Naive thymus-derived CD4-positive, alpha-beta T cell (primary cell): ENCODE data around the gene CASD1. TPM values are rescaled to one million over a fixed set of nuclear protein-coding genes. Genes with fewer than 3 reads are reported as not detected.

Experiments used
- ATAC-seq: fragments of 150-1000 bp; cut with Tn5 transposase; 2 replicates; pipeline ENCODE4 v1.10.0; 2021; ENCODE audit warnings: mild to moderate bottlenecking, moderate library complexity
- CTCF ChIA-PET: fragments of 350-600 bp; sonication (Branson Sonifier 250); formaldehyde crosslinking; loops from one replicate; lab custom pipeline; 2021; ENCODE audit warnings: antibody characterized with exemption; lab: Charles Lee
- POLR2A ChIA-PET: fragments of 350-600 bp; sonication (Branson Sonifier 250); formaldehyde crosslinking; loops from one replicate; lab custom pipeline; 2021; ENCODE audit warnings: antibody characterized with exemption, inconsistent platforms; lab: Charles Lee
- DNase-seq, 9 donors: peaks; one replicate each; pipeline versions ENCODE4 v3.0.0 to v3.0.0-alpha.2; 2020 to 2022; ENCODE audit warnings: mixed read lengths in 1 of 9
- H3K27ac ChIP-seq: one replicate; pipeline ENCODE4 v1.7.0; 2013; ENCODE audit warnings: mild to moderate bottlenecking, low read depth, low read length, moderate library complexity
- H3K27me3 ChIP-seq, 2 donors: one replicate each; pipeline ENCODE4 v1.7.0; 2013; ENCODE audit warnings: low read length in 2 of 2, mild to moderate bottlenecking in 2 of 2, moderate library complexity in 2 of 2; ENCODE audit not compliant: control insufficient read depth in 2 of 2, insufficient read depth in 2 of 2
- H3K36me3 ChIP-seq, 3 experiments: 1 replicate in 2 of 3; 2 replicates in 1 of 3; pipeline ENCODE4 v1.7.0; 2013; ENCODE audit warnings: low read length in 3 of 3, mild to moderate bottlenecking in 3 of 3, moderate library complexity in 1 of 3; ENCODE audit not compliant: insufficient read depth in 3 of 3, control insufficient read depth in 2 of 3
- H3K4me1 ChIP-seq, 2 donors: one replicate each; pipeline ENCODE4 v1.7.0; 2013; ENCODE audit warnings: low read length in 2 of 2, mild to moderate bottlenecking in 2 of 2, moderate library complexity in 1 of 2; ENCODE audit not compliant: control insufficient read depth in 2 of 2, insufficient read depth in 2 of 2
- H3K4me3 ChIP-seq: 2 replicates; pipeline ENCODE4 v1.7.0; 2013; ENCODE audit warnings: mild to moderate bottlenecking, low read length
- H3K9me3 ChIP-seq, 3 experiments: 1 replicate in 2 of 3; 2 replicates in 1 of 3; pipeline ENCODE4 v1.7.0; 2013; ENCODE audit warnings: low read length in 3 of 3; ENCODE audit not compliant: control insufficient read depth in 2 of 3
- H3K27ac Mint-ChIP-seq, 9 donors: one replicate each; pipeline ENCODE4 v1.8.0; 2020 to 2022; ENCODE audit warnings: mixed read lengths in 9 of 9, mild to moderate bottlenecking in 8 of 9, moderate library complexity in 5 of 9, inconsistent platforms in 2 of 9
- H3K27me3 Mint-ChIP-seq, 5 donors: one replicate each; pipeline ENCODE4 v1.8.0; 2021 to 2022; ENCODE audit warnings: mixed read lengths in 5 of 5, mild to moderate bottlenecking in 1 of 5
- H3K36me3 Mint-ChIP-seq, 5 donors: one replicate each; pipeline ENCODE4 v1.8.0; 2020 to 2022; ENCODE audit warnings: mixed read lengths in 5 of 5, mild to moderate bottlenecking in 3 of 5, inconsistent platforms in 1 of 5
- H3K4me1 Mint-ChIP-seq, 7 donors: one replicate each; pipeline ENCODE4 v1.8.0; 2020 to 2022; ENCODE audit warnings: mixed read lengths in 7 of 7, mild to moderate bottlenecking in 3 of 7, inconsistent platforms in 1 of 7
- H3K4me3 Mint-ChIP-seq, 10 donors: one replicate each; pipeline ENCODE4 v1.8.0; 2020 to 2022; ENCODE audit warnings: mild to moderate bottlenecking in 10 of 10, mixed read lengths in 10 of 10, moderate library complexity in 6 of 10, inconsistent platforms in 2 of 10
- H3K9me3 Mint-ChIP-seq, 11 donors: one replicate each; pipeline ENCODE4 v1.8.0; 2020 to 2022; ENCODE audit warnings: mixed read lengths in 11 of 11, mild to moderate bottlenecking in 4 of 11, inconsistent platforms in 1 of 11, moderate library complexity in 1 of 11
- intact Hi-C, 2 donors: fragments of 100-400 bp; cut with micrococcal nuclease; formaldehyde crosslinking; loops; one replicate each; pipeline ENCODE4 v1.15.1; 2023
- polyA plus RNA-seq, 2 donors: library from polyadenylated mRNA; unstranded; fragments of 300-500 nt; fragmentation: Illumina TruSeq; gene quantifications; one replicate each; pipeline ENCODE4 v1.2.3, GENCODE V29; 2021
- total RNA-seq, 6 experiments: library from RNA in 5 of 6; stranded (reverse) in 5 of 6; gene quantifications; 1 replicate in 5 of 6; 2 replicates in 1 of 6; pipeline ENCODE4 v1.2.3 and lab custom pipeline; 2021 to 2026

The CASD1 gene
- total and polyA plus RNA-seq, 7 experiments from 2014 or later = 8.6 to 31.7 (median 19.1) TPM

GRCh38 chr7:94478648-94479214, 30.9 kb upstream of the CASD1 start:
- no peak overlapping the region for H3K4me3 Mint-ChIP-seq
- DNase-seq (no peak), ATAC-seq (no peak)
- Histone ChIP-seq H3K27me3 (no peaks in the 10 kb centered on the region), H3K9me3 (no peaks in the 10 kb centered on the region), H3K27ac (no peak overlapping the region), H3K36me3 (no peaks in the 10 kb centered on the region), H3K4me3 (no peak overlapping the region), H3K4me1 (no peaks in the 10 kb centered on the region)
- no peaks in the 10 kb centered on the region for H3K4me1 Mint-ChIP-seq
- H3K27me3 Mint-ChIP-seq = peaks cover 17 to 43% (median 23%) of the 10 kb centered on the region in 5 donors
- peaks cover 0 to 4% (median 0%) of the 10 kb centered on the region in 11 donors for H3K9me3 Mint-ChIP-seq
- CTCF ChIA-PET = no interaction called here
- H3K36me3 Mint-ChIP-seq = no peaks in the 10 kb centered on the region
- intact Hi-C loops = no loop called here
- POLR2A ChIA-PET = no interaction called here
- no peak overlapping the region for H3K27ac Mint-ChIP-seq

GRCh38 chr7:94481279-94481678, 28.3 kb upstream of the CASD1 start:
- H3K4me3 Mint-ChIP-seq = no peak overlapping the region
- H3K36me3 Mint-ChIP-seq = no peaks in the 10 kb centered on the region
- Histone ChIP-seq H3K9me3 (no peaks in the 10 kb centered on the region), H3K36me3 (no peaks in the 10 kb centered on the region), H3K27me3 (peaks cover 0 to 4% of the 10 kb centered on the region in 2 donors), H3K4me1 (no peaks in the 10 kb centered on the region), H3K4me3 (no peak overlapping the region), H3K27ac (no peak overlapping the region)
- H3K27me3 Mint-ChIP-seq = peaks cover 13 to 44% (median 30%) of the 10 kb centered on the region in 5 donors
- POLR2A ChIA-PET = no interaction called here
- intact Hi-C loops = no loop called here
- DNase-seq = no peak
- no peak for ATAC-seq
- peaks cover 0 to 5% (median 0%) of the 10 kb centered on the region in 11 donors for H3K9me3 Mint-ChIP-seq
- H3K27ac Mint-ChIP-seq = no peak overlapping the region
- CTCF ChIA-PET = no interaction called here
- peaks cover 0 to 3% (median 0%) of the 10 kb centered on the region in 7 donors for H3K4me1 Mint-ChIP-seq

DNA sequence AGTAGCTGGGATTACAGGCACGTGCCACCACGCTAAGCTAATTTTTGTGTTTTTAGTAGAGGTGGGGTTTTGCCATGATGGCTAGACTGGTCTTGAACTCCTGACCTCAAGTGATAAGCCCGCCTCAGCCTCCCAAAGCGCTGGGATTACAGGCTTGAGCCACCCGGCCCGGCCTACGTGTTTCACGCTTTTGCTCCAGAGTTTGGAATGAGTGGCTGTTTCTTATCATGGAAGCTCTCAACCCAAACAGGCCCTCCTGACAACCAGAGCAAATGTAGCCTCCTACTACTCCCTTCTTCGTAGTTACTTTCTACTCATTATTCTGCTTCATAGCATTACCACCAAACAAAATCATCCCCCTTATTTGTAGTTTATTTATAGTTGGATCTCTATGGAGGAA, 26.8 kb upstream of the CASD1 start:
- Mint-ChIP-seq H3K4me1 (peaks cover 0 to 3% (median 0%) of the 10 kb centered on the region in 7 donors), H3K36me3 (no peaks in the 10 kb centered on the region), H3K27ac (no peak overlapping the region), H3K4me3 (no peak overlapping the region), H3K9me3 (peaks cover 0 to 5% (median 0%) of the 10 kb centered on the region in 11 donors), H3K27me3 (peaks cover 14 to 43% (median 41%) of the 10 kb centered on the region in 5 donors)
- Histone ChIP-seq H3K27ac (no peak overlapping the region), H3K36me3 (no peaks in the 10 kb centered on the region), H3K4me1 (no peaks in the 10 kb centered on the region), H3K27me3 (peaks cover 0 to 5% of the 10 kb centered on the region in 2 donors), H3K4me3 (no peak overlapping the region), H3K9me3 (no peaks in the 10 kb centered on the region)
- CTCF ChIA-PET = no interaction called here
- POLR2A ChIA-PET = no interaction called here
- intact Hi-C loops = no loop called here
- ATAC-seq (no peak), DNase-seq (no peak)

- Histone ChIP-seq H3K9me3 (no peaks in the 10 kb centered on the region), H3K36me3 (no peaks in the 10 kb centered on the region), H3K4me3 (no peak overlapping the region), H3K4me1 (no peaks in the 10 kb centered on the region), H3K27ac (no peak overlapping the region), H3K27me3 (peaks cover 0 to 5% of the 10 kb centered on the region in 2 donors)
- Mint-ChIP-seq H3K4me1 (peaks cover 0 to 3% (median 0%) of the 10 kb centered on the region in 7 donors), H3K4me3 (no peak overlapping the region), H3K36me3 (no peaks in the 10 kb centered on the region), H3K27me3 (peaks cover 10 to 53% (median 48%) of the 10 kb centered on the region in 5 donors), H3K9me3 (peaks cover 0 to 7% (median 0%) of the 10 kb centered on the region in 11 donors), H3K27ac (no peak overlapping the region)
- no peak for ATAC-seq
- ChIA-PET POLR2A (no interaction called here), CTCF (no interaction called here)
- DNase-seq = no peak
- intact Hi-C loops = no loop called here
These were observed 25.8 kb upstream of the CASD1 start for GRCh38 chr7:94483843-94484242.

GRCh38 chr7:94486216-94486615, 23.4 kb upstream of the CASD1 start:
- no peaks in the 10 kb centered on the region for H3K36me3 ChIP-seq
- peaks cover 0 to 3% (median 0%) of the 10 kb centered on the region in 7 donors for H3K4me1 Mint-ChIP-seq
- no peak overlapping the region for H3K27ac Mint-ChIP-seq
- no peaks in the 10 kb centered on the region for H3K36me3 Mint-ChIP-seq
- no peak overlapping the region for H3K27ac ChIP-seq
- DNase-seq = no peak
- ChIA-PET CTCF (no interaction called here), POLR2A (no interaction called here)
- no peak overlapping the region for H3K4me3 ChIP-seq
- peaks cover 10 to 57% (median 48%) of the 10 kb centered on the region in 5 donors for H3K27me3 Mint-ChIP-seq
- H3K27me3 ChIP-seq = peaks cover 0 to 5% of the 10 kb centered on the region in 2 donors
- no peaks in the 10 kb centered on the region for H3K9me3 ChIP-seq
- H3K4me3 Mint-ChIP-seq = no peak overlapping the region
- peaks cover 0 to 4% (median 0%) of the 10 kb centered on the region in 11 donors for H3K9me3 Mint-ChIP-seq
- peak; percentile 45 for ATAC-seq
- intact Hi-C loops = no loop called here
- no peaks in the 10 kb centered on the region for H3K4me1 ChIP-seq

DNA sequence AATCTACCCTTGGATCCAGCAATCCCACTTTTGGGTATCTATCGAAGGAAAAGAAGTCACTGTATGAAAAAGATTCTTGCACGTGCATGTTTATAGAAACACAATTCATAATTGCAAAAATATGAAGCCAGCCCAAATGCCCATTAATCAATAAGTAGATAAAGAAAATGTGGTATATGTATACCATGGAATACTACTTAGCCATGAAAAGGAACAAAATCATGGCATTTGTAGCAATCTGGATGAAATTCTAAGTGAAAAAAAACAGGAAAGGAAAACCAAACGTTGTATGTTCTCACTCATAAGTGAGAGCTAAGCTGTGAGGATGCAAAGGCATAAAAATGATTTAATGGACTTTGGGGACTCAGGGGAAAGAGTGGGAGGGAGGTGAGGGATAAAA, 18.2 kb upstream of the CASD1 start:
- H3K4me3 Mint-ChIP-seq = no peak overlapping the region
- POLR2A ChIA-PET = no interaction called here
- H3K36me3 ChIP-seq = no peaks in the 10 kb centered on the region
- CTCF ChIA-PET = no interaction called here
- no peak overlapping the region for H3K4me3 ChIP-seq
- H3K27me3 Mint-ChIP-seq = peaks cover 0 to 45% (median 25%) of the 10 kb centered on the region in 5 donors
- H3K9me3 ChIP-seq = no peaks in the 10 kb centered on the region
- no peak overlapping the region for H3K27ac Mint-ChIP-seq
- H3K36me3 Mint-ChIP-seq = no peaks in the 10 kb centered on the region
- intact Hi-C loops = no loop called here
- no peak overlapping the region for H3K27ac ChIP-seq
- peaks cover 0 to 4% (median 0%) of the 10 kb centered on the region in 11 donors for H3K9me3 Mint-ChIP-seq
- DNase-seq = no peak
- no peaks in the 10 kb centered on the region for H3K27me3 ChIP-seq
- H3K4me1 Mint-ChIP-seq = no peaks in the 10 kb centered on the region
- no peaks in the 10 kb centered on the region for H3K4me1 ChIP-seq
- ATAC-seq = no peak

DNA sequence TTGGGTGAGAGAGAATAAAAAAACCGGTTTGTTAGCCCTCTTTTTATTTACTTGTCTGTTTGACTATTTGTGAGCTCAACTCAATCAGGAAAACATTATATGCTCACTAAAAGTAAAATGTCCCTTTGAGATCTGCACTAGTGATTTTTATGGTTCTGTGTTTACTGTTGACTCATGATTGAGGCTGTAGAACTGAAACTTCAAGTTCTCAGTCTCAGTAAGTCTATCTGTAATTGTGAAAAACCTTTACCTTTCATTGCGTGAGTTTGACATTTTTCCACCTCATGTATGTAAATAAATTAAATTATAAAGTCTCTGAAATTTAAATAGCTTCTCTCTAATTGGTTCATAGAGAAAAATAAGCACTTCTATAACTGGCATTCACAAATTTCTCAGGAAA, 17.0 kb upstream of the CASD1 start:
- peaks cover 0 to 7% (median 2%) of the 10 kb centered on the region in 11 donors for H3K9me3 Mint-ChIP-seq
- ChIA-PET POLR2A (no interaction called here), CTCF (no interaction called here)
- no peaks in the 10 kb centered on the region for H3K4me1 Mint-ChIP-seq
- H3K27ac Mint-ChIP-seq = no peak overlapping the region
- H3K36me3 Mint-ChIP-seq = peaks cover 0 to 4% (median 0%) of the 10 kb centered on the region in 5 donors
- H3K9me3 ChIP-seq = no peaks in the 10 kb centered on the region
- H3K4me3 Mint-ChIP-seq = no peak overlapping the region
- H3K4me3 ChIP-seq = no peak overlapping the region
- intact Hi-C loops = no loop called here
- no peak overlapping the region for H3K27ac ChIP-seq
- DNase-seq (no peak), ATAC-seq (no peak)
- H3K4me1 ChIP-seq = no peaks in the 10 kb centered on the region
- no peaks in the 10 kb centered on the region for H3K36me3 ChIP-seq
- peaks cover 5 to 41% (median 27%) of the 10 kb centered on the region in 5 donors for H3K27me3 Mint-ChIP-seq
- H3K27me3 ChIP-seq = no peaks in the 10 kb centered on the region
